GM12892 (cell line): Measurements from ENCODE around the gene MVK.

Experiments
- DNase-seq: peaks from one replicate; pipeline ENCODE4 v3.0.0; 2011; ENCODE audit not compliant: insufficient read length
- FAIRE-seq: peaks from 2 replicates; lab custom pipeline; 2011; peaks lifted over from hg19 to GRCh38; lab: Jason Lieb, UNC
- POLR2A ChIP-seq: IDR thresholded peaks from 2 replicates; pipeline ENCODE4 v1.6.1; 2011; ENCODE audit warnings: low read depth, low read length, control low read depth
- POLR2AphosphoS5 ChIP-seq: IDR thresholded peaks from 2 replicates; pipeline ENCODE4 v1.6.1; 2011; ENCODE audit warnings: low read depth, low read length, control low read depth
- TAF1 ChIP-seq: IDR thresholded peaks from 2 replicates; pipeline ENCODE4 v1.6.1; 2011; ENCODE audit warnings: low read depth, mild to moderate bottlenecking, control low read depth, low read length, borderline replicate concordance

The MVK gene

DNA sequence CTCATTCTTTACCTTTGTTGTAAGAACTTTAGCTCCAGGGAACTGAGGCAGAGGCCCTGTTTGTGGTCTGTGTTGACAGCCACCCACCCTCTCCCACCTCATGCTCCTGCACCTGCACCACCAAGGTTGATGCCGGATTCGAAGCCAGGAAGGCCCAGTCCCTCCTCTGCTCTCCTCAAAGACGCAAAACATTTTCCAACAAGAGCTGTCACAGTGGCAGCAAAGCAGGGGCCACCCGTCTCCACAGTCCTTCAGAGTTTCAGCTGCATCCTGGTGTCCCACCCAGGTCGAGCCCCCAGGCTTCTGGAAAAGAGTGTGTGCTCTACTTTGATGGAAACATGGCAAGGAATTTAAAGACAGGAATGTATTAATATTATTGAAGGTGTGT lies 37.7 kb upstream of the MVK start:
- DNase-seq (no peak), FAIRE-seq (no peak)
- TF ChIP-seq POLR2AphosphoS5: no peak

DNA sequence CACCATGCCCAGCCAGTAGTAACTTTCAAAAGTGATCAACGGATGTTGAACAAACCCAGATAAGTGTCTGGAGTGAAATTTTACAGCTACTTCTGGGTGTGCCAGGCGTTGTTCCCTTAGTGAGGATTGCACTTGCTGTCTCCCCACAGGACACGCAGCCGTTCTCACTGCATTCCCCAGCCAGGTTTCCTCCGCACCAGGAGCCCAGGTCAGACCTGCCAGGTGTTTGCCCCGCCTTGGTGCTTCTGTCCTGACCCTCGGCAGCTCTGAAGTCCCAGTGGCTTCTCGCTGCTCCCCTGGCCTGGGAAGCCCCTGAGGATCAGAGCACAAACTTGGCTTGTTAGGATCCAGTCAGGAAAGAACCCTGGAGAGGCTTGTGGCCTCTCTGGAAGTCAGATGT lies 36.5 kb upstream of the MVK start:
- TF ChIP-seq POLR2AphosphoS5 (no peak), POLR2A (no peak), TAF1 (no peak)
- DNase-seq (no peak), FAIRE-seq (no peak)

DNA sequence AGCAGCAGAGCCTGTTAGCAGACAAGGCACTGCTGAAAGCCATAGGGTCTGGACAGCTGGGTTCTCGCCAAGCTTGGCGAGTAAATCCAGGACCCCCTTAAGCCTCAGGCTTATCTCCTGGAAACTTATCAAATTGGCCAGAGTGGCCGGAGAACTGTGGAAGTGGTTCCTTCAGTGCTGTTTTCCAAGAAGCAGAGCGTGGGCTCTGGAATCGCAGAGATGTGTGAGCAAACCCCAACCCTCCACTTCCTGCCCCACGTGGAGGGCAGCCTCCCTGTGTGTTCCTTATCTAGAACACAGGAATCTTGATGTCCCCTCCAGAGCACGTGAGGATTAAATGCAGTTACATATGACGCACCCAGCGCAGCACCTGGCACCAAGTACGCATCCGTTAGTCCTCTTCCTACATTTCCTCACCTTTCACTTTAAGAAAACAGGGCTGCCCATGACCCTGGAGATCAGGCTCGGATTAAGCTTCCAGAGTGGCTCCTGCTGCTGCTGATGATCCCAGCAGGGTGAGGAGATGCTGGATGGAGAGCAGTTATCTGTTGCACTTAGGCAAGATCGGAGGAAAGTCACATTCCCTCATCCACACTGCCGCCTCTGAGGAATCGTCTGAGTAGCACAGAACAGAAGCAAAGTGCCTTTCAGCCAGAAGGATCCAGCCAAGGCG lies 35.3 kb upstream of the MVK start:
- DNase-seq (no peak), FAIRE-seq (no peak)
- TF ChIP-seq POLR2A: no peak
- no peak for TF ChIP-seq TAF1
- TF ChIP-seq POLR2AphosphoS5: no peak

DNA sequence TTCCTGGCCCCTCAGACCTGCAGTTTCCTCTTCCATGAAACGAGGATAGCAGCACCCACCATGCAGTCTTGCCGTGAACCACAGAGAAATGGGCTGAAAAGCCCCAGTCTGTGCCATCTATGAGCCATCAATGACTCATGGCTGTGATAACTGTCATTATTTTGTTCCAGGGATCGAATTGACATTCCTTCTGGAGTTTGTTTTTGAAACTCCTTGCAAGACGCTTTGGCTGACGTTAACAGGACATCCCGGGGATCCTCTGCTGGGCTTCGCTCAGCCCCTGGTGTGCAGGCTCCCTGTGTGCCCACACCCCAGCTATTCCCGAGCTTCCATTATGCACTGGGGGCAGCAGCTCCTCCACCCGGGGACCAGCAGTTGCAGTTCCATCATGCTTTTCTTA lies 34.1 kb upstream of the MVK start:
- no peak for FAIRE-seq
- no peak for DNase-seq
- no peak for TF ChIP-seq POLR2A
- no peak for TF ChIP-seq TAF1
- TF ChIP-seq POLR2AphosphoS5: no peak

DNA sequence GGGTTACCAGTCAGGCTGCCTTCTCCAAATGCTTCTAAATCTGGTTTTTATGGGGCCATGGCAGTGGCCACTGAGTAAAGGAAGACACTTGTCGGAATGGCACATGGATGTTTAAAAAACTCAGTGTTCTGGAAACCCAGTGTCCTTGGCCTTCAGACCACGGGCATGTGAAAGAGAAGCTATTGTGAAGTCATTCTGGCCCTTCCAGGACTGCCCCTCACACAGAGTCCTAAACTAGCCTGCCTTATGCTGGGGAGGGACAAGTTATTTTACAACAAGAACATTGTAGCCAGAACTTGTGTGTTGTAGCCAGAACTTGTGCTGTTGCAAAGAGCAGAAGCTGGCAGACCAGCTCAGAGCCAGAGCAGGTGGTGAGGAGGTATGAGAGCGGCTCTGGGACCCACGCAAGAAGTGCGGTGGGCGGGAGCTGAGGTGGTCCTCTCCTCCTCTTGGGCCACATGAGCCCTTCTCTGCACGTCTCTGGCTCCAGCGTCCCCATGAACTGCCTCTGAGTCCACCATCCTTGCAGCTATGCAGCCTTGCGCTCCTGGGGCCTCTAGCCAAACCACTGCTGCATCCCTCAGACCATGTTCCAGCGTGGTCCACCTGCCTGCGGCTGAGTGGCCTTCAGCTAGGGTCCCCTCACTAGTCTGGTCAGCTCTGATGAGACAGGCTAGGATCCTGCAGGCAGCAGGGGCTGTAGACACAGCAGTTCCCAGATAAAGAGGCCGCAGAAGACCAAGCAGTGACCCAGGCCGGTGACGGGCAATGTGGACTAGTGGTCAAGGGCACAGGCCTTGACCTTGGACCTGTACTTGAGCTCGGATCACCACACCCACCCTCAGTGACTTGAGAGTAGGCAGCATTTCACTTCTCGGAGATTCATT lies 32.8 kb upstream of the MVK start:
- FAIRE-seq (no peak), DNase-seq (no peak)
- TF ChIP-seq POLR2A: no peak
- no peak for TF ChIP-seq TAF1
- TF ChIP-seq POLR2AphosphoS5: no peak

DNA sequence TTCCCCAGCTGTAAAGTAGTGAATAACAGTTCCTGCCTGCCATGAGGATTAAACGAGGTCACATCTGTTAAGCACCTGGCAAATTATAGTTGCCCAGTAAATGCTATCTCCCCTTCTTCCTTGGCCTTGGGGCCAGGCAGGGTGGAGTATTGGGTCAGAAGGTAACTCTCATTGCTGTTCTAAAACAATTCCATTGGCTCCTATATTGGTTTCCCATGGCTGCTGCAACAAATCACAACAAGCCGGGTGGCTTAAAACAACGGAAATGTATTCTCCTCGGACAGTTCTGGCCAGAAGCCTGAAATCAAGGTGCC lies 32.2 kb upstream of the MVK start:
- DNase-seq: no peak
- no peak for TF ChIP-seq POLR2AphosphoS5
- no peak for TF ChIP-seq POLR2A
- no peak for TF ChIP-seq TAF1
- FAIRE-seq: no peak

DNA sequence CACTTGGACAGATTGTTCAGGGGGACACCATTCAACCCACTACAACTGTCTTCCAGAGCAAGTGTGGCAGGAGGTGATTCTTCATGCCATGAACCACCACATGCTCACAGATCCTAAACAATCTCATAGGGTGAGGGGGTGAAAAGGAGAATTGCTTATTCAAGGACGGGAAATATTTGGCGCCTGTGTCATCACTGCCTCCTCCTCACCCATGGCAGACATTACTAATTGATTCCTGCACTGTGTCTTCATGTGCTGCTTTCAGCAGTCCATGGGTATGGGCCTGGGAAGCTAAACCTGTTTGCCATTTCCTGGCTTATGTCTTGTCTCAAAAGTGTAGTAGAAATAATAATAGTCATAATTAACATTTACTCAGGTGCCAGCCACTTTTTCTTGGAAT lies 31.6 kb upstream of the MVK start:
- FAIRE-seq (no peak), DNase-seq (no peak)
- TF ChIP-seq POLR2A: no peak
- TF ChIP-seq POLR2AphosphoS5: no peak
- no peak for TF ChIP-seq TAF1

DNA sequence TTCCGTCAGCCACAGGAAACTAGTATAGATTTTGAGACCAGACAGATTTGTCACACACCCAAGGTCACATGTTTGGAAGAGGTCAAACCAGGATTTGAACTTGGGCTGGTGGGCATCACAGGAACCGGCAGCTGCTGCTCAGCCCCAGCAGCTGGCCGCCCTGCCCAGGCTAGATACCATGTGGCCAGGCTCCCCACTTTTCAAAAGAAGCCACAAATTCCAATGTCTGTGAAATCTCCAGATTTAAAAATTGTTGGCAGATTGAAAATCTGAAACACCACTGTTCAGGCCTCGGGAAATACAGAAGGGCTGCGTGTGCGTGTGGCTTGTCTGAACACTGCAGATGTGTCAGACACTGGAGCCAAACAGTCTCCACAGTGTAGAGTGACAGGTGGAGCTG lies 30.7 kb upstream of the MVK start:
- FAIRE-seq: no peak

DNA sequence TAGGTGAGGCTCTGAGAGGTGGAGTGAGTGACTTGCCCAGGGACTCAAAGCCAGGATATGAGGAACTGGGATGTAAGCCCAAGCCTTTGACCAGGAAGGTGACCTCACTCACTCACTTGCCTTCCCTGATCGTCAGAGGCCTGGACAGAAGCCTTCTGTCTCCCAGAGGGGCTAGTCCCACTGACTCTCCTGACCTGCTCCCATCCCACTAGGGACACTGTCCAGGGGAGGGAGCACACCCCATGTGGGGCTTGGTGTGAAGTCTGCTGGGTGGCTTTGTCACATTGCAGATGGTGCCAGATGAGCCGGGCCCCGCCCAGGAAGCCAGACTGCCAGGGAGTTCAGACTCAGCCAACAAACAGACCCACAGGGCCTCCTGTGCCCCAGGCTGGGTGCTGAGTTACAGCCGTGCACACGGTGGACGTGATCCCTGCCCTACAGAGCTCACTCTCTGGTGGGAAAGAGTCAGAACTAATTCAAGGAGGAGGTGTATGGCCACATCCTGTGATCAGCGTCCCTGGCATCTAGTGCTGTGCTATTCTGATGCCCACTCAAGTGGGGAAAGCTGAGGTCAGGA lies 28.6 kb upstream of the MVK start:
- FAIRE-seq (no peak), DNase-seq (no peak)
- TF ChIP-seq TAF1: no peak
- no peak for TF ChIP-seq POLR2A
- TF ChIP-seq POLR2AphosphoS5: no peak

More for the DNA sequence above, 30.7 kb upstream of the MVK start:
- DNase-seq: no peak
- TF ChIP-seq TAF1 (no peak), POLR2A (no peak), POLR2AphosphoS5 (no peak)

DNA sequence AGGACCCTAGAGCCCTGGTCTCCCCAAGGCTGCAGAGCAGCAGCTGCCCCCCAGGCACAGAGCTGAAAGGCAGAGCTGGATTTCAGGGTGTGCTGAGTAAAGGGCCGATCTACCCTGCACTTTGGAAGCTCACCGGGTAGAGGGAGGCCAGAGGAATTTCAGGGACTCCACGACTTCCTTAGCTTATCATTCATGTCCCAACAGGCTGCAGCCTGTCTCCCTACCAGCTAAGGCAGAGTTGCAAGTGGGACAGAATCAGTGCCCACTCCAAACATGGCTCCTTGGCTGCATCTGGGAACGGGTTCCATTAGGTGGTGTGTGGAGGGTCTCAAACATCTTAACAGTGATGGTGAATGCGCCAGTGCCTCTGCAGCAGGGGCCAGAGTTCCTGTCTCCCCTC lies 27.8 kb upstream of the MVK start:
- FAIRE-seq: no peak
- no peak for TF ChIP-seq TAF1
- TF ChIP-seq POLR2AphosphoS5: no peak
- TF ChIP-seq POLR2A: no peak
- no peak for DNase-seq

DNA sequence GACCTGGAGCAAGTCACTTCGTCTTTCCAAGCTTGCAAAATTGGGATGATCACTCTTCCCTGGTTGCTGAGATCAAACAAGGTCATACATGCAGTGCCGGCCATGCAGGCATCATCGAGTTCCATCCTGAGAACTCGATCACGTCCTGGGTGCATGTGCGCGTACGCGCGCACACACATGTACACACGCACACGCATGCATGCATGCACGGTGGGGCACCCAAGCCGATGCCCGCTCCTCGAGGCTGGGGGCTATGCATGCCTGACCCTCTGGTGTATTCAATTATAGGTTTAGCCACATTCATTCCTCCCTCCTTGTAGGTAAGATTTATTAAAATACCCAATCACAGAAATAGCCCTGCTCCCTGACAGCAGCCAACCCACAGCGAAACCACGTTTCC lies 26.3 kb upstream of the MVK start:
- DNase-seq: no peak
- FAIRE-seq: no peak
- TF ChIP-seq TAF1 (no peak), POLR2AphosphoS5 (no peak), POLR2A (no peak)

DNA sequence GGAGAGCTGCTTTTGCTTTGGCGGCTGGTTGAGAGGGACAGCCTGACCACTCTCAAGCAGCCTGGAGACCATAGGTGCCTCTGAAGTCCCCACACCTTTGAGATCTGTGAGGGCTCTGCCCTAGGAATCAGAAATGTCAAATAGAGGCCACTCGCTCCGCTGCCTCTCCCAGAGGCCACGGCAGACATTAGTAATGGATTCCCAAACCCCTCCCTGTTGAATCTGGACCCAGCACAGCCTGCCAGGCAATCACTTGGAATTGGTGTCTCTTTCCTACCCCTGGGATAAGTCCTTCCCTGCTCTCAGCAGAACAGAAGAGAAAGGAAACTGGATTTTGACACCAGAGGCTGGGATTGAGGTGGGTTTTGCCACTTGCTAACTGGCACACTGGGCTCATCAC lies 25.3 kb upstream of the MVK start:
- FAIRE-seq: no peak
- TF ChIP-seq POLR2A (no peak), TAF1 (no peak), POLR2AphosphoS5 (no peak)
- no peak for DNase-seq
